Fibroblast of peridontal ligament (primary cell): ENCODE results near the gene GRK7.
"Not testable (repeated sequence)": the region's sequence is repeated elsewhere in the genome, so short reads cannot be mapped to it uniquely, and the experiment has no call there.

Source experiments
- DNase-seq: peaks from one replicate; pipeline ENCODE4 v3.0.0-alpha.2; 2010; ENCODE audit errors: extremely low read depth

GRK7 gene

GRCh38 chr3:141795741-141796080 lies 32.5 kb downstream of the GRK7 start:
- no peak for DNase-seq

- peak; percentile 44 for DNase-seq
Measured at GRCh38 chr3:141796081-141796888, 33.1 kb downstream of the GRK7 start.

GRCh38 chr3:141796889-141797781 lies 33.9 kb downstream of the GRK7 start:
- peak; percentile 39 for DNase-seq

- no peak for DNase-seq
Measured at GRCh38 chr3:141797819-141798447, 34.7 kb downstream of the GRK7 start.

GRCh38 chr3:141798448-141798845 lies 35.2 kb downstream of the GRK7 start:
- DNase-seq: no peak

GRCh38 chr3:141802316-141803077 lies 39.3 kb downstream of the GRK7 start:
- no peak for DNase-seq

- DNase-seq: not testable (repeated sequence)
Measured at GRCh38 chr3:141803538-141803937, 40.3 kb downstream of the GRK7 start.

- no peak for DNase-seq
Measured at GRCh38 chr3:141804447-141804777, 41.2 kb downstream of the GRK7 start.

- no peak for DNase-seq
Measured at GRCh38 chr3:141804778-141805639, 41.8 kb downstream of the GRK7 start.

- DNase-seq: no peak
Measured at GRCh38 chr3:141807277-141808033, 44.2 kb downstream of the GRK7 start.

GRCh38 chr3:141808586-141808985 lies 45.4 kb downstream of the GRK7 start:
- no peak for DNase-seq

GRCh38 chr3:141810161-141810560 lies 47.0 kb downstream of the GRK7 start:
- no peak for DNase-seq

GRCh38 chr3:141811348-141811747 lies 48.1 kb downstream of the GRK7 start:
- no peak for DNase-seq

GRCh38 chr3:141812084-141812483 lies 48.9 kb downstream of the GRK7 start:
- DNase-seq: no peak

- DNase-seq: no peak
Measured at GRCh38 chr3:141812586-141812985, 49.4 kb downstream of the GRK7 start.
